ENCODE results near the gene CASKIN1.
"Not testable (repeated sequence)": the region's sequence is repeated elsewhere in the genome, so short reads cannot be mapped to it uniquely, and the experiment has no call there.

Gene CASKIN1

DNA sequence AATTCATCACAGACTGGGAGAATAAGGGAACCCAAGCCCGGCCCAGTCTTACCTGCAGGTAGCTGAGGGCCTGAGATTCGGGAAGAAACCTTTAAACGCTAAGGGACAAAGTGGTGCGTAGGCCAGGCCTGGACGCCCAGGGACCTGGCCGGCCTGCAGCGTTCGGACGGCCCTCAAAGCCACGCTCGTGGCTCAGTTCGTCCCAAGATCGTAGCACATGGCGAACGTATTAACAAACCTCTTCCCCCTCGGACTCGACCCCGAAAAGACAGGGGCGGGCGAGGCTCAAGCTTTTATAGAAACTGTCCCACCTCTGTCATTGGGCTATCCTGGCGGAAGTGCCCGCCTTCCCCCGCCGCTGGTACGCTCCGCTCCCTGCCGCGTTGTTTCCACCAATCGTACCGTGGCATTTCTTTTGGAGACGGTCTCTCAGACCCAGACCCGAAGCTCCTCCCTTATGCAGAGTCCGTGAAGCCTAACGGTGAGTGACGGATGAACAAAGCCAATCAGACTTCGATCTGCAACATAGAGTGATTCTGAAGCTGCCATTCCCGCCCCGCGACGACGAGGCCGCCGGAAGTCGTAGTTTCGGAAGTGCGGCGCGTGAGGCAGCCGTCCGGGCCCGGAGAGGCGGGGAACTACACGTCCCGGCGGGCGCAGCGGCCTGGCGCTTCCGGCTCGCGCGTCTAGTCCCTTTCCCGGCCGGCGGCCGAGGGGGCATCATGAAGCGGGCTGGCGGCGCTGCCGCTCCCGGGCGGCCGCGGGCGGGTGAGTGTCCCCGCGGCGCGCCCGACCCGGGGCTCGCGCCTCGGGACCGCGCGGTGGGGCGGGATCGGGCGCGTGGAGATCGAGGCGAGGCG lies 41.1 kb downstream of the CASKIN1 start, which contains the start of gene TRAF7:
TSS of gene TRAF7 (plus strand) at position 692 of the 860 bp plus-strand sequence. CDS start 8,139 bp downstream, outside the sequence.
- DNase-seq: peak; percentile 97

DNA sequence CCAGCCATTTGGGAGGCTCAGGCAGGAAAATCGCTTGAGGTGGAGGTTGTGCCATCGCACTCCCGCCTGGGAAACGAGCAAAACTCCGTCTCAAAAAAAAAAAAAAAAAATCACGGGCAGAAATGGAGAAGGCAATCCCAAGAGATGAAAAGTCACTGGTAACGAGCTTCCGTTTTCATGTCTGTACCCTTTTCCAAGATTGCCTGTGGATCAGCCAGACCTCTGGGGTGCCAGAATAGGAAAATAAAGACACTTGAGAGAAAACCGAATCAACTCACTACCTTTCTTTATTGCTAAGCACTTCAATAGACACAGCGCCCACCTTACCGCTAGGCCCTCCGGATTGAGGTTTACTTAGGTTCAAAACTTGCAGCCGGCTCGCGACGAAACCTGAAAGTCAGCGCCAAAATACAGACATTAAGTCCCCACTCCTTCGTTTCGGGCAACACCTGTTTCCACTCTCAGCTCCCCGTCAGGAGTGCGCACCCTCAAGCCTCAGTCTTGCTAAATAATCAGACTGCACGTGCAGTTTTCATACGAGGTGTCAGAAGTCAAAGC lies 41.8 kb downstream of the CASKIN1 start:
- DNase-seq: no peak

DNA sequence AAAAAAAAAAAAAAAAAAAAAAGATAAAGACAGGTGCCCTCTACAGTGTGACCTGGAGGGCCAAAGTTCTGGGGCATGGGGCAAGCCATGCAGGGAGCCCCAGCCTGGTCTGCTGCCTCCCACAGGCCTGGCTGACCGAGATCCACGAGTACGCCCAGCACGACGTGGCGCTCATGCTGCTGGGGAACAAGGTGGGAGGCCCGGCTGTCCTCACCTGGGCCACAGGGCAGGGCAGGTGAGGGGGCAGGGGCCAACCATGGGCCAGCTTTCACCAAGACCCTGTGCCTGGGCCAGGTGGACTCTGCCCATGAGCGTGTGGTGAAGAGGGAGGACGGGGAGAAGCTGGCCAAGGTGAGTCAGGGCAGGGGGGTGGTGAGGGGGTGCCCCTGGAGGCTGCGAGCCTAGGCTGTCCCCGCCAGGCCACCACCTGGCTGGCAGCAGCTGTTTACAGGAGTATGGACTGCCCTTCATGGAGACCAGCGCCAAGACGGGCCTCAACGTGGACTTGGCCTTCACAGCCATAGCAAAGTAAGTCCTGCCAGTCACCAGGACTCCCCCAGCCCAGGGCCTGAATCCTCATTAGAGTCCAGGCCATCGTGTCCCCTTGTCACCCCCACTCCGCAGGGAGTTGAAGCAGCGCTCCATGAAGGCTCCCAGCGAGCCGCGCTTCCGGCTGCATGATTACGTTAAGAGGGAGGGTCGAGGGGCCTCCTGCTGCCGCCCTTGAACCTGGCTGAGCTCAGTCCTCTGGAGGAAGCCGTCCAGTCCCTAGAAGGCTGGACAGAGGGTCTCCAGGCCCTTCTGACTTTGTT lies 43.5 kb downstream of the CASKIN1 start:
- DNase-seq: no peak

DNA sequence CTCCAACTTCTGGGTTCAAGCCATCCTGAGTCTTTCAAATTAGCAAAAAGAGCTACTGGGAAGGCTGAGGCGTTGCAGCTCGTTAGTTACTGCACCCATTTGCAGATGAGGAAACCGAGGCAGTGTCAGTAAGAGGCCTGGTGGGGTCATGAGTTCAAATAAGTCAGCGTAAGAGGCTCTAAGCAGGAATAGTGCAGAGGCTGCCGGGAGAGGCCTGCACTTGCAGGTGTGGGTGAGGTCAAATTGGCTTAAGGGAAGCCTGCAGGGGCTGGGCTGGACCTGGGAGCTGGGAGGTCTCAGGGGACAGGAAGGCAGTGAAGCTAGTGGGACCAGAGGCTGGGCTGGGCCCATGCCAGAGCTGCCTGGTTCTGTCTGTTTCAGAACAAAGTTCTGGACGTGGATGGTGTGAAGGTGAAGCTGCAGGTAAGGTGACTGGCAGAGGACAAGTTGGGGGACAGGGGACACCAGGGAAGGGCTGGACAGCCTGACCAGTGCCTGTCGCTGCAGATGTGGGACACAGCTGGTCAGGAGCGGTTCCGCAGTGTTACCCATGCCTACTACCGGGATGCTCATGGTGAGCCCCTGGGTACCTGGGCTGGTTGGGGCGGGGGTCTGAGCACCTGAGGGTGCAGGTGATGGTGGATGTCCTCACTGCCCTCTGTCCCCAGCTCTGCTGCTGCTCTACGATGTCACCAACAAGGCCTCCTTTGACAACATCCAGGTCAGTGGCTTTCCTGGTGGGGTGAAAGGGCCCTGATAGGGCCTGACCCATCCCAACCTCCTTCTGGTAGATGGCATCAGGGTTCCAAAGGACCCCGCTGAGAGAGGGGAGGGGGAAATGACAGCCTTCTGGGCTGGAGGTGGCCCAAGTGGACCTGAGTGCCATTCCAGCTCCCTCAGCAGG lies 45.0 kb downstream of the CASKIN1 start:
- DNase-seq: no peak

- no peak for DNase-seq
Measured at GRCh38 chr16:2150418-2151187, 45.8 kb downstream of the CASKIN1 start.

GRCh38 chr16:2149630-2150417 lies 46.6 kb downstream of the CASKIN1 start:
- DNase-seq: no peak

GRCh38 chr16:2148714-2149629 lies 47.4 kb downstream of the CASKIN1 start:
- no peak for DNase-seq

DNA sequence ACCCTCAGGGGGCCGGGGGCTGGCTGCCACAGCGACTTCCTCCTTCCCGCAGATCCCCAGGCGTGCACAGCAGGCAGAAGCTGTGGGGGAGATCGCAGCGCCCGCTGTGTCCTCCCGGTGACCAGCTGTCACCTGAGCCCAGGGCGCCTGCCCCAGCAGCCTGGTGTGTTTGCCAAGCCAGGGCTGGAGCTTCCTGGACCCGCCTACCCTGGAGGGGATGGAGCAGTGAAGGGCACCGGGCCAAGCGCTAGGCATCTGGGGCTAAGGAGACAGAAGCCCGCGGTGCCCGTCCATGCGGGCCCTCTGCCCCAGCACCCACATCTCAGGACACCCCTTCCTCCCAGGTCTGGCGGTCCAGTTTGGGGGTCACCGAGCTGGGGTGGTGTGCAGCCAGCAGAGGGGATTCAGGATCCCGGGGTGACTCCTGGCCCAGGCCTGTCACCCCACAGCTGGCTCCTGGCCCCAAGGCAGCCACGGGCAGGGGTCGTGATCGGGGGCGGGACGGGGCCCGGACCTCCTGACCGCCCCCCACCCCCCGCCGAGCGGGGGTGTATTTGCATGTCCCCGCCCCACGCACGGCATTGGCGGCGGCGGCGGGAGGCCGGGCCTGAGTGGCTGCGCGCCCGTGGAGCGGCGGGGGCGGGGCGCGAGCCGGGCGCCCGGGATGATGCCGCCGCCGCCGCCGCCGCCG lies 48.3 kb downstream of the CASKIN1 start, which contains the start of gene RAB26:
TSS of gene RAB26 (plus strand) at position 645 of the 691 bp plus-strand sequence. CDS start 159 bp downstream, outside the sequence.
- peak; percentile 45 for DNase-seq

DNA sequence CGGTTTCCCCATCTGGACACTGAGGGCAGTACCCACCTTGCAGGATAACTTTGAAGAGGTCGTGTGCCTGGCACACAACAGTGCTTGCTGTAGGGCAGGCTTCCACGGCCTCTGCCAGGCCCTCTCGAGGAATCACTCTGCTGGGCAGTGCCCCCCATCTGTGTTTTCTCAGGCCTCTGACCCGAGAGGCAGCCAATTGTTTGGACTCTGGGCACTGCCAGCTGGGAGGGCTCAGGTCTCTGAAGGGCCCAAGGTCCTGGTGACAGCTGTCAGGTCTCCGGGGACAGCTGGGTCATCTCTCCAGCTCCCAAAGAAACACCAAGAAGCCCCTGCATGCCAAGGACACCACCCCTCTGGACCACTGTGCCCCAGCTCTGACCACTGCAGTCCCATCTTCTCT lies 49.0 kb downstream of the CASKIN1 start:
- no peak for DNase-seq

DNA sequence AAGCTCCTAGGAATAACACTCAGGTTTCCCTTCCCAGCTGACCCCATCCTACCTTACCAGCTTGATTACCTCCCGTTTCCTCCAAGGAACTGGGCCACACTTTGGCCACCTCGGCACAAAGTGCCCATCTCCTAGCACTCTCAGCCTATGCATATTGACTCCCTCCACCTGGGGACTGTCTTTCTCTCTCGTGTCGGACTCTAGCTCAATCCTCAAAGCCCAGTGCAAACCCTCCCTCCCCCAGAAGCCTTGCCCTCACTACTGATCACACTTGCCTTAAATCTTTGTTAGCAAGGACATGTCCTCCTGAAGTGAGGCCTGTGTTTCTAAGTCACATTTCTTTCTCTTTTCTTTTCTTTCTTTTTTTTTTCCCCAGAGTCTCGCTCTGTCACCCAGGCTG lies 50.6 kb downstream of the CASKIN1 start:
- DNase-seq: no peak

DNA sequence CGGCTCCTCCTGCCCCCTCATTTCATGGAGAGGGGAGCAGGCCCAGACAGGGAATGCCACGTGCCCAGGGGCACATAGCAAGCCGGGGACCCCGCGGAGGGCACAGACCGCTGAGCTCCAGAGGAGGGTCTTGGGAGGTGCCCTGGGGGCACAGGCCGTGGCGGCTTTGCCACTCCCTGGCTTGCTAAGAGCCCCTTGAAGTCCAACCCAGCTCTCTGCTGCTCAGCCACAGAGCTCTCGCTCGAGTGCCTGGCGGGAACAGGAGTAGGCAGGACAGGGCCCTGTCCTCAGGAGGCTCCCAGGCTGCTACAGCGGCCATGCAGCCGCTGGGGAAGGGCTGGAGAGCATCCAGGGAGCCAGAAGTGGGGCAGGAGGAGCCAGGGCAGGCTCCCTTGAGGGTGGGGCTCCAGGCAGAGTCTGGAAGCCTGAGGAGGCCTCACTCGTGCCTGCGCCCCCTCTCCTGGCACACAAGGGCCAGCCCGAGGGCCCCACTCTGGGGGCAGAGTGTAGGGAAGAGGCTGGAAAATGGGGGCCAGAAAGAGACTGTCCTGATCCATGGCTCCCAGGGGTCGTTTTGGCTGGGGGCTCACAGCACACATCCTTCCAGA lies 52.4 kb downstream of the CASKIN1 start:
- DNase-seq: no peak

- no peak for DNase-seq
Measured at GRCh38 chr16:2142942-2143877, 53.2 kb downstream of the CASKIN1 start.

GRCh38 chr16:2135770-2136490 lies 60.5 kb downstream of the CASKIN1 start, which contains the start of gene PKD1:
Gene PKD1, minus strand, starts transcription at chr16:2135898. Its CDS starts 209 bp downstream, at chr16:2135689.
- DNase-seq: peak; percentile 98

GRCh38 chr16:2135071-2135470 lies 61.3 kb downstream of the CASKIN1 start:
- DNase-seq: not testable (repeated sequence)

- not testable (repeated sequence) for DNase-seq
Measured at GRCh38 chr16:2133797-2134196, 62.6 kb downstream of the CASKIN1 start.

- DNase-seq: not testable (repeated sequence)
Measured at GRCh38 chr16:2129890-2130447, 66.4 kb downstream of the CASKIN1 start.
